Measurements from ENCODE around the gene FOSL2. TPM values are rescaled to one million over a fixed set of nuclear protein-coding genes. Genes with fewer than 3 reads are reported as not detected.

The FOSL2 gene
- total RNA-seq, 2 donors from 2014 or later, result 1.4 to 3.8 TPM

- TF ChIP-seq CTCF (conservative IDR thresholded peaks at IDR 0.05), result no peak
- Histone ChIP-seq H3K9me3 (ENCODE audit: control insufficient read depth, low read length) (no peaks in the 10 kb centered on the region), H3K27ac (ENCODE audit: low read depth, low read length) (no peak overlapping the region), H3K4me3 (ENCODE audit: low read length) (no peak overlapping the region), H3K36me3 (ENCODE audit: control insufficient read depth, insufficient read depth, low read length) (no peaks in the 10 kb centered on the region), H3K27me3 (ENCODE audit: control insufficient read depth, insufficient read depth, low read length, poor library complexity, severe bottlenecking) (no peaks in the 10 kb centered on the region), H3K4me1 (ENCODE audit: control insufficient read depth, insufficient read depth, low read length) (no peaks in the 10 kb centered on the region), H3K9ac (ENCODE audit: extremely low read depth, low read length, poor library complexity, severe bottlenecking) (no peak overlapping the region)
- Mint-ChIP-seq H3K4me3 (no peak overlapping the region), H3K27ac (no peak overlapping the region), H3K9me3 (no peaks in the 10 kb centered on the region), H3K27me3 (ENCODE audit: insufficient read depth) (peaks cover 1% of the 10 kb centered on the region), H3K4me1 (peaks cover 17% of the 10 kb centered on the region), H3K36me3 (ENCODE audit: low read depth) (no peaks in the 10 kb centered on the region)
- no peak for DNase-seq
- WGBS, 2 experiments (ENCODE audit: insufficient coverage in 1 of 2, insufficient read length in 1 of 2), result 93 to 100% methylated on average over 3 to 16 of the region's 16 CpGs
These were observed 32.5 kb upstream of the FOSL2 start for GRCh38 chr2:28360058-28360717.

GRCh38 chr2:28360718-28361293 lies 31.9 kb upstream of the FOSL2 start:
- Mint-ChIP-seq H3K36me3 (ENCODE audit: low read depth) (no peaks in the 10 kb centered on the region), H3K27ac (no peak overlapping the region), H3K4me1 (peaks cover 17% of the 10 kb centered on the region), H3K4me3 (no peak overlapping the region), H3K27me3 (ENCODE audit: insufficient read depth) (peaks cover 1% of the 10 kb centered on the region), H3K9me3 (no peaks in the 10 kb centered on the region)
- Histone ChIP-seq H3K27ac (ENCODE audit: low read depth, low read length) (no peak overlapping the region), H3K4me1 (ENCODE audit: control insufficient read depth, insufficient read depth, low read length) (no peaks in the 10 kb centered on the region), H3K27me3 (ENCODE audit: control insufficient read depth, insufficient read depth, low read length, poor library complexity, severe bottlenecking) (no peaks in the 10 kb centered on the region), H3K36me3 (ENCODE audit: control insufficient read depth, insufficient read depth, low read length) (no peaks in the 10 kb centered on the region), H3K9me3 (ENCODE audit: control insufficient read depth, low read length) (no peaks in the 10 kb centered on the region), H3K9ac (ENCODE audit: extremely low read depth, low read length, poor library complexity, severe bottlenecking) (no peak overlapping the region), H3K4me3 (ENCODE audit: low read length) (no peak overlapping the region)
- peak; percentile 69 for DNase-seq
- WGBS, 2 experiments (ENCODE audit: insufficient coverage in 1 of 2, insufficient read length in 1 of 2), result 78 to 89% methylated on average over 6 to 12 of the region's 12 CpGs
- no peak for TF ChIP-seq CTCF (conservative IDR thresholded peaks at IDR 0.05)

GRCh38 chr2:28361991-28362710 lies 30.5 kb upstream of the FOSL2 start:
- Mint-ChIP-seq H3K4me3 (no peak overlapping the region), H3K9me3 (no peaks in the 10 kb centered on the region), H3K27me3 (ENCODE audit: insufficient read depth) (peaks cover 1% of the 10 kb centered on the region), H3K36me3 (ENCODE audit: low read depth) (no peaks in the 10 kb centered on the region), H3K27ac (no peak overlapping the region), H3K4me1 (peaks cover 25% of the 10 kb centered on the region)
- Histone ChIP-seq H3K27me3 (ENCODE audit: control insufficient read depth, insufficient read depth, low read length, poor library complexity, severe bottlenecking) (no peaks in the 10 kb centered on the region), H3K4me1 (ENCODE audit: control insufficient read depth, insufficient read depth, low read length) (no peaks in the 10 kb centered on the region), H3K9me3 (ENCODE audit: control insufficient read depth, low read length) (no peaks in the 10 kb centered on the region), H3K4me3 (ENCODE audit: low read length) (no peak overlapping the region), H3K36me3 (ENCODE audit: control insufficient read depth, insufficient read depth, low read length) (no peaks in the 10 kb centered on the region), H3K9ac (ENCODE audit: extremely low read depth, low read length, poor library complexity, severe bottlenecking) (no peak overlapping the region), H3K27ac (ENCODE audit: low read depth, low read length) (no peak overlapping the region)
- DNase-seq, result no peak
- no peak for TF ChIP-seq CTCF (conservative IDR thresholded peaks at IDR 0.05)
- 80 to 83% methylated on average over 7 to 12 of the region's 12 CpGs for WGBS, 2 experiments (ENCODE audit: insufficient coverage in 1 of 2, insufficient read length in 1 of 2)

Data from endodermal cell (in vitro differentiated cells).